ENCODE results near the gene CCDC78.

Gene CCDC78
- total RNA-seq, result 3.1 to 4.4 (median 3.9) reads per million in 3 donors

- Histone ChIP-seq H3K9me3 (ENCODE audit: control insufficient read depth, low read length) (no peaks in the 10 kb centered on the region), H3K4me3 (ENCODE audit: insufficient read depth, low read depth, low read length, poor library complexity, severe bottlenecking) (peak within 1 kb of the TSS; percentile 75), H3K4me1 (ENCODE audit: control insufficient read depth, insufficient read depth, low read length, poor library complexity, severe bottlenecking) (peaks cover 21% of the 10 kb centered on the region), H3K36me3 (ENCODE audit: control insufficient read depth, insufficient read depth, low read length) (no peaks in the 10 kb centered on the region), H3K27me3 (replicated peaks; ENCODE audit: control insufficient read depth, insufficient read depth, low read length, poor library complexity, severe bottlenecking) (no peaks in the 10 kb centered on the region), H3K27ac (ENCODE audit: insufficient read depth, low read length, poor library complexity, severe bottlenecking) (peak within 1 kb of the TSS; percentile 27)
- peak; percentile 35 to 51 (median 48) for DNase-seq
Measured at GRCh38 chr16:726438-727290, at the start of gene CCDC78, which contains the start of gene HAGHL. Gene CCDC78, minus strand, starts transcription at chr16:726443. Its CDS starts 76 bp downstream, at chr16:726367. Gene HAGHL, plus strand, starts transcription at chr16:727106. Its CDS starts 404 bp downstream, at chr16:727510.

- H3K27ac ChIP-seq (ENCODE audit: insufficient read depth, low read length, poor library complexity, severe bottlenecking), result no peak overlapping the region
- no peaks in the 10 kb centered on the region for H3K27me3 ChIP-seq (replicated peaks; ENCODE audit: control insufficient read depth, insufficient read depth, low read length, poor library complexity, severe bottlenecking)
- no peak for DNase-seq
- no peaks in the 10 kb centered on the region for H3K9me3 ChIP-seq (ENCODE audit: control insufficient read depth, low read length)
- H3K4me1 ChIP-seq (ENCODE audit: control insufficient read depth, insufficient read depth, low read length, poor library complexity, severe bottlenecking), result no peaks in the 10 kb centered on the region
- H3K36me3 ChIP-seq (ENCODE audit: control insufficient read depth, insufficient read depth, low read length), result no peaks in the 10 kb centered on the region
- H3K4me3 ChIP-seq (ENCODE audit: insufficient read depth, low read depth, low read length, poor library complexity, severe bottlenecking), result no peak overlapping the region
Measured at GRCh38 chr16:775236-775796, 49.1 kb upstream of the CCDC78 start.

GRCh38 chr16:774086-775001, 48.1 kb upstream of the CCDC78 start:
- no peaks in the 10 kb centered on the region for H3K4me1 ChIP-seq (ENCODE audit: control insufficient read depth, insufficient read depth, low read length, poor library complexity, severe bottlenecking)
- no peaks in the 10 kb centered on the region for H3K27me3 ChIP-seq (replicated peaks; ENCODE audit: control insufficient read depth, insufficient read depth, low read length, poor library complexity, severe bottlenecking)
- no peaks in the 10 kb centered on the region for H3K36me3 ChIP-seq (ENCODE audit: control insufficient read depth, insufficient read depth, low read length)
- H3K27ac ChIP-seq (ENCODE audit: insufficient read depth, low read length, poor library complexity, severe bottlenecking), result no peak overlapping the region
- H3K4me3 ChIP-seq (ENCODE audit: insufficient read depth, low read depth, low read length, poor library complexity, severe bottlenecking), result no peak overlapping the region
- H3K9me3 ChIP-seq (ENCODE audit: control insufficient read depth, low read length), result no peaks in the 10 kb centered on the region
- no peak for DNase-seq

- Histone ChIP-seq H3K9me3 (ENCODE audit: control insufficient read depth, low read length) (no peaks in the 10 kb centered on the region), H3K4me1 (ENCODE audit: control insufficient read depth, insufficient read depth, low read length, poor library complexity, severe bottlenecking) (no peaks in the 10 kb centered on the region), H3K36me3 (ENCODE audit: control insufficient read depth, insufficient read depth, low read length) (no peaks in the 10 kb centered on the region), H3K4me3 (ENCODE audit: insufficient read depth, low read depth, low read length, poor library complexity, severe bottlenecking) (no peak overlapping the region), H3K27me3 (replicated peaks; ENCODE audit: control insufficient read depth, insufficient read depth, low read length, poor library complexity, severe bottlenecking) (no peaks in the 10 kb centered on the region), H3K27ac (ENCODE audit: insufficient read depth, low read length, poor library complexity, severe bottlenecking) (no peak overlapping the region)
- no peak for DNase-seq
Measured at GRCh38 chr16:772959-773358, 46.7 kb upstream of the CCDC78 start.

GRCh38 chr16:770411-770810, 44.2 kb upstream of the CCDC78 start:
- H3K27ac ChIP-seq (ENCODE audit: insufficient read depth, low read length, poor library complexity, severe bottlenecking), result no peak overlapping the region
- no peak for DNase-seq
- no peaks in the 10 kb centered on the region for H3K36me3 ChIP-seq (ENCODE audit: control insufficient read depth, insufficient read depth, low read length)
- H3K9me3 ChIP-seq (ENCODE audit: control insufficient read depth, low read length), result no peaks in the 10 kb centered on the region
- H3K4me3 ChIP-seq (ENCODE audit: insufficient read depth, low read depth, low read length, poor library complexity, severe bottlenecking), result no peak overlapping the region
- no peaks in the 10 kb centered on the region for H3K27me3 ChIP-seq (replicated peaks; ENCODE audit: control insufficient read depth, insufficient read depth, low read length, poor library complexity, severe bottlenecking)
- H3K4me1 ChIP-seq (ENCODE audit: control insufficient read depth, insufficient read depth, low read length, poor library complexity, severe bottlenecking), result no peaks in the 10 kb centered on the region

GRCh38 chr16:769934-770333, 43.7 kb upstream of the CCDC78 start:
- DNase-seq, result no peak
- Histone ChIP-seq H3K27me3 (replicated peaks; ENCODE audit: control insufficient read depth, insufficient read depth, low read length, poor library complexity, severe bottlenecking) (no peaks in the 10 kb centered on the region), H3K4me3 (ENCODE audit: insufficient read depth, low read depth, low read length, poor library complexity, severe bottlenecking) (no peak overlapping the region), H3K4me1 (ENCODE audit: control insufficient read depth, insufficient read depth, low read length, poor library complexity, severe bottlenecking) (no peaks in the 10 kb centered on the region), H3K27ac (ENCODE audit: insufficient read depth, low read length, poor library complexity, severe bottlenecking) (no peak overlapping the region), H3K36me3 (ENCODE audit: control insufficient read depth, insufficient read depth, low read length) (no peaks in the 10 kb centered on the region), H3K9me3 (ENCODE audit: control insufficient read depth, low read length) (no peaks in the 10 kb centered on the region)

GRCh38 chr16:769184-769784, 43.0 kb upstream of the CCDC78 start:
- Histone ChIP-seq H3K9me3 (ENCODE audit: control insufficient read depth, low read length) (no peaks in the 10 kb centered on the region), H3K4me1 (ENCODE audit: control insufficient read depth, insufficient read depth, low read length, poor library complexity, severe bottlenecking) (no peaks in the 10 kb centered on the region), H3K4me3 (ENCODE audit: insufficient read depth, low read depth, low read length, poor library complexity, severe bottlenecking) (no peak overlapping the region), H3K27ac (ENCODE audit: insufficient read depth, low read length, poor library complexity, severe bottlenecking) (no peak overlapping the region), H3K27me3 (replicated peaks; ENCODE audit: control insufficient read depth, insufficient read depth, low read length, poor library complexity, severe bottlenecking) (no peaks in the 10 kb centered on the region), H3K36me3 (ENCODE audit: control insufficient read depth, insufficient read depth, low read length) (no peaks in the 10 kb centered on the region)
- DNase-seq, result no peak

GRCh38 chr16:768428-768827, 42.2 kb upstream of the CCDC78 start:
- H3K27ac ChIP-seq (ENCODE audit: insufficient read depth, low read length, poor library complexity, severe bottlenecking), result no peak overlapping the region
- H3K36me3 ChIP-seq (ENCODE audit: control insufficient read depth, insufficient read depth, low read length), result no peaks in the 10 kb centered on the region

GRCh38 chr16:767743-768235, 41.5 kb upstream of the CCDC78 start:
- no peaks in the 10 kb centered on the region for H3K36me3 ChIP-seq (ENCODE audit: control insufficient read depth, insufficient read depth, low read length)
- no peak for DNase-seq
- H3K27ac ChIP-seq (ENCODE audit: insufficient read depth, low read length, poor library complexity, severe bottlenecking), result no peak overlapping the region
- no peaks in the 10 kb centered on the region for H3K9me3 ChIP-seq (ENCODE audit: control insufficient read depth, low read length)
- no peak overlapping the region for H3K4me3 ChIP-seq (ENCODE audit: insufficient read depth, low read depth, low read length, poor library complexity, severe bottlenecking)
- H3K27me3 ChIP-seq (replicated peaks; ENCODE audit: control insufficient read depth, insufficient read depth, low read length, poor library complexity, severe bottlenecking), result no peaks in the 10 kb centered on the region
- H3K4me1 ChIP-seq (ENCODE audit: control insufficient read depth, insufficient read depth, low read length, poor library complexity, severe bottlenecking), result no peaks in the 10 kb centered on the region

More at GRCh38 chr16:768428-768827, 42.2 kb upstream of the CCDC78 start:
- Histone ChIP-seq H3K9me3 (ENCODE audit: control insufficient read depth, low read length) (no peaks in the 10 kb centered on the region), H3K4me1 (ENCODE audit: control insufficient read depth, insufficient read depth, low read length, poor library complexity, severe bottlenecking) (no peaks in the 10 kb centered on the region), H3K27me3 (replicated peaks; ENCODE audit: control insufficient read depth, insufficient read depth, low read length, poor library complexity, severe bottlenecking) (no peaks in the 10 kb centered on the region), H3K4me3 (ENCODE audit: insufficient read depth, low read depth, low read length, poor library complexity, severe bottlenecking) (no peak overlapping the region)
- no peak for DNase-seq

Data from effector memory CD4-positive, alpha-beta T cell (primary cell).